SK-N-SH (cell line): ENCODE measurements around the gene PRKCG. TPM values are rescaled to one million over a fixed set of nuclear protein-coding genes. Genes with fewer than 3 reads are reported as not detected.
A peak's percentile ranks its signal among the peaks of the same experiment; 100 is the strongest.

Source experiments
- CTCF ChIA-PET: fragments of 300-600, 350-600 bp; formaldehyde crosslinking; extraction: SDS; loops from one replicate; lab custom pipeline; 2021; lab: Yijun Ruan, JAX
- POLR2A ChIA-PET: fragments of 350-600 bp; sonication (Branson Sonifier 250); formaldehyde crosslinking; extraction: SDS; loops from one replicate; lab custom pipeline; 2020; ENCODE audit warnings: antibody characterized with exemption, inconsistent platforms; lab: Yijun Ruan, JAX
- DNase-seq: peaks from one replicate; pipeline ENCODE4 v3.0.0; 2012
- H2AFZ ChIP-seq: fragments of 200-600 bp; sonication (generic); 2 replicates; pipeline ENCODE4 v1.8.1; 2016; ENCODE audit warnings: antibody characterized with exemption, mild to moderate bottlenecking, low read depth
- H3F3A ChIP-seq: fragments of 200-600 bp; sonication (generic); replicated peaks from 2 replicates; pipeline ENCODE3; 2016; ENCODE audit warnings: antibody characterized with exemption, mild to moderate bottlenecking; ENCODE audit not compliant: insufficient read depth
- H3K27ac ChIP-seq, 2 experiments: fragments of 200-500 bp in 1 of 2; fragments of 200-600 bp in 1 of 2; sonication (Bioruptor generic) in 1 of 2; sonication (generic), shearing (Covaris generic) in 1 of 2; 2 replicates each; pipeline versions ENCODE4 v1.5.1 to v1.6.1; 2014 to 2016; ENCODE audit warnings: low read depth in 2 of 2, inconsistent platforms in 1 of 2, low read length in 1 of 2, mild to moderate bottlenecking in 1 of 2, mixed read lengths in 1 of 2
- H3K27me3 ChIP-seq: fragments of 200-600 bp; sonication (generic), shearing (Covaris generic); 2 replicates; pipeline ENCODE4 v1.6.1; 2016; ENCODE audit warnings: mixed run types; ENCODE audit not compliant: insufficient read depth
- H3K36me3 ChIP-seq, 2 experiments: fragments of 200-500 bp in 1 of 2; fragments of 200-600 bp in 1 of 2; sonication (Bioruptor generic) in 1 of 2; sonication (generic) in 1 of 2; replicated peaks in 1 of 2; 2 replicates each; pipeline versions ENCODE3 to v1.5.1; 2014 to 2016; ENCODE audit warnings: low read length in 1 of 2, mild to moderate bottlenecking in 1 of 2; ENCODE audit not compliant: insufficient read depth in 2 of 2, control insufficient read depth in 1 of 2
- H3K4me1 ChIP-seq, 2 experiments: fragments of 200-500 bp in 1 of 2; fragments of 200-600 bp in 1 of 2; sonication (Bioruptor generic) in 1 of 2; sonication (generic), shearing (Covaris generic) in 1 of 2; 2 replicates each; pipeline versions ENCODE4 v1.5.1 to v1.6.1; 2014 to 2016; ENCODE audit warnings: low read depth in 1 of 2, low read length in 1 of 2, mixed run types in 1 of 2; ENCODE audit not compliant: insufficient read depth in 2 of 2, control insufficient read depth in 1 of 2
- H3K4me2 ChIP-seq: fragments of 200-600 bp; sonication (generic), shearing (Covaris generic); 2 replicates; pipeline ENCODE4 v1.6.1; 2017; ENCODE audit warnings: mixed run types
- H3K4me3 ChIP-seq, 2 experiments: fragments of 200-500 bp in 1 of 2; fragments of 200-600 bp in 1 of 2; sonication (Bioruptor generic) in 1 of 2; sonication (generic), shearing (Covaris generic) in 1 of 2; 2 replicates each; pipeline versions ENCODE4 v1.5.1 to v1.8.1; 2014 to 2016; ENCODE audit warnings: low read depth in 2 of 2, inconsistent platforms in 1 of 2, low read length in 1 of 2, mild to moderate bottlenecking in 1 of 2, mixed read lengths in 1 of 2, moderate library complexity in 1 of 2
- H3K79me2 ChIP-seq: fragments of 200-600 bp; sonication (generic); 2 replicates; pipeline ENCODE4 v1.8.1; 2017; ENCODE audit warnings: mild to moderate bottlenecking; ENCODE audit not compliant: insufficient read depth
- H3K9ac ChIP-seq: fragments of 200-600 bp; sonication (generic); 2 replicates; pipeline ENCODE4 v1.6.1; 2017; ENCODE audit warnings: mixed run types
- H3K9me2 ChIP-seq: fragments of 200-600 bp; sonication (generic); 2 replicates; pipeline ENCODE4 v1.6.1; 2017; ENCODE audit warnings: mixed run types
- H3K9me3 ChIP-seq: fragments of 200-600 bp; sonication (generic); 2 replicates; pipeline ENCODE4 v1.6.1; 2017; ENCODE audit warnings: mixed run types, mild to moderate bottlenecking, moderate library complexity
- H4K20me1 ChIP-seq: fragments of 200-600 bp; sonication (generic); 2 replicates; pipeline ENCODE4 v1.6.1; 2017; ENCODE audit warnings: mild to moderate bottlenecking, mixed run types; ENCODE audit not compliant: insufficient read depth
- CHD2 ChIP-seq: fragments of 150-350 bp; IDR thresholded peaks from 2 replicates; pipeline ENCODE4 v1.6.1; 2018; ENCODE audit warnings: low read length; ENCODE audit not compliant: partially characterized antibody
- EZH2phosphoT487 ChIP-seq: fragments of 200-600 bp; sonication (generic); IDR thresholded peaks from 2 replicates; pipeline ENCODE4 v1.6.1; 2017; ENCODE audit warnings: low read depth, mixed run types, mild to moderate bottlenecking, antibody characterized with exemption, moderate library complexity, borderline replicate concordance
- FOXM1 ChIP-seq: IDR thresholded peaks from 2 replicates; pipeline ENCODE4 v1.4.0; 2012; ENCODE audit warnings: low read depth, mild to moderate bottlenecking
- GATA2 ChIP-seq: sonication (generic); formaldehyde crosslinking; IDR thresholded peaks from 2 replicates; pipeline ENCODE4 v1.5.0; 2020; ENCODE audit warnings: mild to moderate bottlenecking, missing genetic modification reagents
- MAX ChIP-seq: IDR thresholded peaks from 2 replicates; pipeline ENCODE4 v1.4.0; 2012; ENCODE audit warnings: low read depth
- MXI1 ChIP-seq: IDR thresholded peaks from 2 replicates; pipeline ENCODE4 v1.6.1; 2012; ENCODE audit warnings: mild to moderate bottlenecking, low read depth, low read length, improper control_type of control experiment
- PBX3 ChIP-seq: IDR thresholded peaks from 2 replicates; pipeline ENCODE4; 2012
- POLR2AphosphoS5 ChIP-seq: IDR thresholded peaks from 2 replicates; pipeline ENCODE4 v1.6.1; 2012; ENCODE audit warnings: low read depth, low read length
- RCOR1 ChIP-seq: fragments of 150-350 bp; IDR thresholded peaks from 2 replicates; pipeline ENCODE4 v1.6.1; 2017; ENCODE audit warnings: antibody characterized with exemption, low read length
- RFX5 ChIP-seq: IDR thresholded peaks from 2 replicates; pipeline ENCODE4 v1.6.1; 2012; ENCODE audit warnings: mild to moderate bottlenecking, improper control_type of control experiment, low read length
- RXRA ChIP-seq: IDR thresholded peaks from 2 replicates; pipeline ENCODE4 v1.4.0; 2012; ENCODE audit warnings: low read depth, mild to moderate bottlenecking, borderline replicate concordance
- SMC3 ChIP-seq: IDR thresholded peaks from 2 replicates; pipeline ENCODE4 v1.6.1; 2012; ENCODE audit warnings: low read depth, low read length, improper control_type of control experiment
- TCF12 ChIP-seq: IDR thresholded peaks from 2 replicates; pipeline ENCODE4 v1.4.0; 2012
- TEAD4 ChIP-seq: IDR thresholded peaks from 2 replicates; pipeline ENCODE4 v1.4.0; 2012; ENCODE audit warnings: mild to moderate bottlenecking, borderline replicate concordance; ENCODE audit not compliant: insufficient read depth
- ZBTB33 ChIP-seq: IDR thresholded peaks from 2 replicates; pipeline ENCODE4 v1.4.0; 2012; ENCODE audit warnings: low read depth, borderline replicate concordance
- WGBS: methylation state at CpG from one replicate; pipeline ENCODE4 v1.1.6; 2017; ENCODE audit warnings: low lambda C conversion rate; 5-methylcytosine and 5-hydroxymethylcytosine counted together
- polyA plus RNA-seq, 3 experiments: library from polyadenylated mRNA; depleted of rRNA; stranded (reverse); fragments of >200 nt; gene quantifications; 2 replicates each; pipeline ENCODE4 v1.2.3, GENCODE V29; 2012

Gene PRKCG
- polyA plus RNA-seq, 1 of the 3 experiments (the other 2 are of a cell fraction) = 0.08 TPM

- TF ChIP-seq ZBTB33 = no peak
- TF ChIP-seq POLR2AphosphoS5 = peak; percentile 29; the same call in 1 of the 2 replicates
- no peak for TF ChIP-seq PBX3
- TF ChIP-seq RXRA = no peak
- TF ChIP-seq FOXM1 = no peak
- TF ChIP-seq TEAD4 = no peak
- no peak for TF ChIP-seq GATA2 (CRISPR knock-in tag)
- peak; percentile 44; the same call in 1 of the 2 replicates for TF ChIP-seq TCF12
- no peak for TF ChIP-seq RFX5
- TF ChIP-seq EZH2phosphoT487 = no peak
These were observed 63.4 kb downstream of the PRKCG start (continued) for GRCh38 chr19:53945441-53945840.

DNA sequence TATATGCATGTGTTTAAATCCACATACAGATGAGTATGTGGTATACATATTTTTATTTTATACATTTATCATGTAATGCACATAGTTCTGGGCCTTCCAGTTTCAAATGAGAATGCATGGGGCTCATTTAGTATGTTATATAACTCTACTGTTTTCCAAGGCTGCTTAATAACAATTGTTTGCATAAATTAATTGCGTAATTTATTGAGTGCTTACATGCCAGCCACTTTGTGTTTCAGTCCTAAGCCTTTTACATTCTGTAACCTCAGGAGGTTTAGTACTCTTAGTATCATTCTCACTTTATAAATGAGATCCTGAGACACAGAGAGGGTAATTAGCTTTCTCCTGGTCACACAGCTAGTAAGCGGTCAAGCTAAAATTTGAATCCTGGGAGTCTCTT lies 64.0 kb downstream of the PRKCG start:
- no peaks in the 10 kb centered on the region for H3K79me2 ChIP-seq
- H3K4me1 ChIP-seq = no peaks in the 10 kb centered on the region; a peak in 2 of 4 replicates
- H3K27ac ChIP-seq = peak overlapping the region; percentile 43 to 55; a peak in 2 of 4 replicates
- peak overlapping the region; percentile 75; the same call in 1 of the 2 replicates for H3K4me2 ChIP-seq
- H3F3A ChIP-seq = peaks cover 13% of the 10 kb centered on the region
- H3K27me3 ChIP-seq = no peaks in the 10 kb centered on the region
- H3K9ac ChIP-seq = peak overlapping the region; percentile 18; the same call in 1 of the 2 replicates
- no peaks in the 10 kb centered on the region for H3K9me3 ChIP-seq
- no peaks in the 10 kb centered on the region for H3K9me2 ChIP-seq
- H4K20me1 ChIP-seq = no peaks in the 10 kb centered on the region
- CTCF ChIA-PET = interaction anchor here (0.7 to 2.4 kb wide), 4 partner anchors 25 to 78 kb away, joined by 3 to 10 read pairs (median 3); no protein-coding TSS in a partner anchor
- peak overlapping the region; percentile 98; the same call in 1 of the 2 replicates for H2AFZ ChIP-seq
- POLR2A ChIA-PET = no interaction called here
- DNase-seq = no peak
- H3K36me3 ChIP-seq = no peaks in the 10 kb centered on the region
- no peak for TF ChIP-seq RCOR1
- TF ChIP-seq FOXM1 = no peak
- no peak for TF ChIP-seq CHD2
- no peak for TF ChIP-seq SMC3
- no peak for TF ChIP-seq TEAD4
- no peak for TF ChIP-seq MXI1
- no peak for TF ChIP-seq MAX
- 79% methylated on average over 2 of the region's 2 CpGs for WGBS
- H3K4me3 ChIP-seq = peak overlapping the region; percentile 43 to 55; a peak in 3 of 4 replicates
